GM12892 (cell line): ENCODE data around the gene MYH10.

Experiments used
- POLR2A ChIP-seq: IDR thresholded peaks from 2 replicates; pipeline ENCODE4 v1.6.1; 2011; ENCODE audit warnings: low read depth, low read length, control low read depth
- POLR2AphosphoS5 ChIP-seq: IDR thresholded peaks from 2 replicates; pipeline ENCODE4 v1.6.1; 2011; ENCODE audit warnings: low read depth, low read length, control low read depth
- TAF1 ChIP-seq: IDR thresholded peaks from 2 replicates; pipeline ENCODE4 v1.6.1; 2011; ENCODE audit warnings: low read depth, mild to moderate bottlenecking, control low read depth, low read length, borderline replicate concordance

GRCh38 chr17:8639709-8640108, 9.2 kb upstream of the MYH10 start:
- no peak for TF ChIP-seq POLR2AphosphoS5
- TF ChIP-seq POLR2A: no peak
- TF ChIP-seq TAF1: no peak
